Nephron (organoid): Measurements from ENCODE around the gene CMTM8.
"Not testable (repeated sequence)": the region's sequence is repeated elsewhere in the genome, so short reads cannot be mapped to it uniquely, and the experiment has no call there.

ENCODE experiments used
- H3K27ac Mint-ChIP-seq, 3 experiments: 2 replicates each; pipeline ENCODE4 v1.8.0; 2020; ENCODE audit warnings: mixed read lengths in 3 of 3, mild to moderate bottlenecking in 2 of 3, moderate library complexity in 1 of 3
- H3K27me3 Mint-ChIP-seq: 2 replicates; pipeline ENCODE4 v1.8.0; 2021; ENCODE audit warnings: low read depth, mild to moderate bottlenecking, moderate library complexity, mixed read lengths
- H3K36me3 Mint-ChIP-seq: 2 replicates; pipeline ENCODE4 v1.8.0; 2020; ENCODE audit warnings: low read depth, mixed read lengths
- H3K4me1 Mint-ChIP-seq: 2 replicates; pipeline ENCODE4 v1.8.0; 2020; ENCODE audit warnings: mixed read lengths
- H3K4me3 Mint-ChIP-seq, 3 experiments: 2 replicates each; pipeline ENCODE4 v1.8.0; 2020; ENCODE audit warnings: mild to moderate bottlenecking in 3 of 3, mixed read lengths in 3 of 3, moderate library complexity in 2 of 3
- H3K9me3 Mint-ChIP-seq: 2 replicates; pipeline ENCODE4 v1.8.0; 2020; ENCODE audit warnings: mixed read lengths
- TF ChIP-seq, protein P1 (sequence below), 3 experiments: fragments of 200-600 bp; sonication (generic); IDR thresholded peaks; one replicate each; pipeline ENCODE4 v1.5.0; 2021; ENCODE audit warnings: antibody characterized with exemption in 3 of 3; ENCODE audit not compliant: unreplicated experiment in 3 of 3

CMTM8 gene

DNA sequence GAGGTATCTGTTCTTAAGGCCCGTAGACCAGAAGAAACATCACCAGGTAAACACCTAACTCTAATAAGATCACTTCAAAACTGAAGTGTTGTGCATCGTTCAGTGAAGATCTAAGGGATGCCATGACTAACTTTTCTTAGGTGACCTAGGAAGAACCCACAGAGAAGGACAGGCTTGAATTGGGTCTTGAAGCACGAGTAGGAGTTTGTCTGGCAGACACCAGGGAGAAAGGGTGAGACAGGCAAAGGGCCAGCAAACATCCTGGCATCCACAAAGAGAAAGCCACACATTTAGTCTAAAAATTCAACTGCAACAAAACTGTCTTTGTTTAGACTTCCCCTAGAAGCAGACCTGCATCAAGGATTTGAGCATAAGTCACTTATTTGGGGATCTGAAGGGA lies 15.5 kb upstream of the CMTM8 start:
- no peaks in the 10 kb centered on the region for H3K36me3 Mint-ChIP-seq
- no peaks in the 10 kb centered on the region for H3K4me1 Mint-ChIP-seq
- H3K27me3 Mint-ChIP-seq: peaks cover 14% of the 10 kb centered on the region
- no peak overlapping the region for H3K27ac Mint-ChIP-seq
- H3K4me3 Mint-ChIP-seq: no peak overlapping the region
- H3K9me3 Mint-ChIP-seq: peaks cover 11% of the 10 kb centered on the region
- TF ChIP-seq, protein P1, sequence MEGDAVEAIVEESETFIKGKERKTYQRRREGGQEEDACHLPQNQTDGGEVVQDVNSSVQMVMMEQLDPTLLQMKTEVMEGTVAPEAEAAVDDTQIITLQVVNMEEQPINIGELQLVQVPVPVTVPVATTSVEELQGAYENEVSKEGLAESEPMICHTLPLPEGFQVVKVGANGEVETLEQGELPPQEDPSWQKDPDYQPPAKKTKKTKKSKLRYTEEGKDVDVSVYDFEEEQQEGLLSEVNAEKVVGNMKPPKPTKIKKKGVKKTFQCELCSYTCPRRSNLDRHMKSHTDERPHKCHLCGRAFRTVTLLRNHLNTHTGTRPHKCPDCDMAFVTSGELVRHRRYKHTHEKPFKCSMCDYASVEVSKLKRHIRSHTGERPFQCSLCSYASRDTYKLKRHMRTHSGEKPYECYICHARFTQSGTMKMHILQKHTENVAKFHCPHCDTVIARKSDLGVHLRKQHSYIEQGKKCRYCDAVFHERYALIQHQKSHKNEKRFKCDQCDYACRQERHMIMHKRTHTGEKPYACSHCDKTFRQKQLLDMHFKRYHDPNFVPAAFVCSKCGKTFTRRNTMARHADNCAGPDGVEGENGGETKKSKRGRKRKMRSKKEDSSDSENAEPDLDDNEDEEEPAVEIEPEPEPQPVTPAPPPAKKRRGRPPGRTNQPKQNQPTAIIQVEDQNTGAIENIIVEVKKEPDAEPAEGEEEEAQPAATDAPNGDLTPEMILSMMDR (IDR thresholded peaks at IDR 0.05; ENCODE audit: unreplicated experiment in 3 of 3): no peak

DNA sequence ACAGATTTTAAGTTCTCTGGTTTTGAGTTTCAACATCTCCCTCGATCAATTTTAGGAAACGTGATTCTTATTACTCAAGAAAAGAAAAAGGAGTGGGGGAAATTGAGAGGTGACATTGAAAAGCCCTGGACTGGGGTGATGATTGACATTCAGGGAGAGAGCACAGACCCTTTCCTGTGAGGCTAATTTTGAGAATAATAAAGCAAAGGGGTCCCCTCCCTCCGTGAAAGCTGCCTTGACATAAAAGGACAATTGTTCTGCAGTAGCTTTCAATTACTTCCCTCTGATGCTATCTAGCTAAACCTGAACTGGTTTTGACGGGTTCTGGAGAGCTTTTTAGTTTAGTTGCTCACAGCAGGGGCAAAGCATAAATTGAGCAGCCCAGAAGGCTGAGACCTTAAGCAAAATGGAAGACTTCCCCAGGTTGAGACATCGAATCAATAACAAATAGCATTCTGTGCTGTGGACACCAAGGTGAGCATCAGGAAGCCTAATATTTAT lies 14.4 kb upstream of the CMTM8 start:
- Mint-ChIP-seq H3K4me3 (no peak overlapping the region), H3K27me3 (peaks cover 11% of the 10 kb centered on the region), H3K36me3 (no peaks in the 10 kb centered on the region), H3K4me1 (no peaks in the 10 kb centered on the region), H3K9me3 (peaks cover 11% of the 10 kb centered on the region), H3K27ac (peak overlapping the region in 1 of 3 experiments; percentile 30)
- TF ChIP-seq, protein P1 (IDR thresholded peaks at IDR 0.05; ENCODE audit: unreplicated experiment in 3 of 3): no peak

DNA sequence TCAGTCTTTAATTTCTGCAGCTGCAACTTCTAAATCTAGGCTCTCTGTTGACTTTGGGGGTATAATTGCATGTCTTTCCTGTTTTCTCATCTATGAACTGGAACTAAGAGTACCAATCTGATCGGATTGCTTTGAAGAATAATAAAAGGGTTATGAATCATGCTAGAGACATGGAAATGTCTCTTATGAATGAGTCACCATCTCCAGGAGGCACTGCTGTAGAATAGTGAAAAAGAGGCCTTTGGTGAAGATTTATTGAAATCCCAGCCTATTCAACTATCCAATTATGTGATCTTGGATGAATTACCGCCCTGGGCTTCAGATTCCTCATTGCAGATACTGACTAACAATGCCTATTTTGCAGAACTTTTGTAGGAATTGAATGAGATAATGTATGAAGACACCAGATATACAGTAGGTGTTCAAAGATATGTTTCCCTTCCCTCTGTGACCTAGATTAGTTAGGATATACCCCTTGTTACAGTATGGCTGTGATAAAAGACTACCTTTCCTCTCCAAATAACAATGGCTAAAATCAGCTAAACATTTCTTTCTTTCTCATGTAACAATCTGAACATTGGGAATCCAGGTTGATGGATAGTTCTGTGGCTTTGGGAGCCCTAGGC lies 11.5 kb upstream of the CMTM8 start:
- Mint-ChIP-seq H3K27ac (no peak overlapping the region), H3K36me3 (no peaks in the 10 kb centered on the region), H3K27me3 (peaks cover 11% of the 10 kb centered on the region), H3K9me3 (peaks cover 5% of the 10 kb centered on the region), H3K4me1 (no peaks in the 10 kb centered on the region), H3K4me3 (no peak overlapping the region)
- TF ChIP-seq, protein P1 (IDR thresholded peaks at IDR 0.05; ENCODE audit: unreplicated experiment in 3 of 3): no peak

DNA sequence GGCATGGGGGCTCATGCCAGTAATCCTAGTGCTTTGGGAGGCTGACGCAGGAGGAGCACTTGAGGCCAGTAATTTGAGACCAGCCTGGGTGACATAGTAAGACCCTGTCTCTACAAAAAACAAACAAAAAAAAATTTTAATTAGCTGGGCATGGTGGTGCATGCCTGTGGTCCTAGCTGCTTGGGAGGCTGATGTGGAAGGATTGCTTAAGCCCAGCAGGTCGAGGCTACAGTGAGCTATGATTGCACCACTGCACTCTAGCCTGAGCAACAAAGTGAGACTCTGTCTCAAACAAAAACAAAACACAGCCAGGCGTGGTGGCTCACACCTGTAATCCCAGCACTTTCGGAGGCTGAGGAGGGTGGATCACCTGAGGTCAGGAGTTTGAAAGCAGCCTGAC lies 9.7 kb upstream of the CMTM8 start:
- H3K36me3 Mint-ChIP-seq, H3K9me3 Mint-ChIP-seq, H3K27ac Mint-ChIP-seq, H3K4me1 Mint-ChIP-seq, H3K4me3 Mint-ChIP-seq, H3K27me3 Mint-ChIP-seq: not testable (repeated sequence)

DNA sequence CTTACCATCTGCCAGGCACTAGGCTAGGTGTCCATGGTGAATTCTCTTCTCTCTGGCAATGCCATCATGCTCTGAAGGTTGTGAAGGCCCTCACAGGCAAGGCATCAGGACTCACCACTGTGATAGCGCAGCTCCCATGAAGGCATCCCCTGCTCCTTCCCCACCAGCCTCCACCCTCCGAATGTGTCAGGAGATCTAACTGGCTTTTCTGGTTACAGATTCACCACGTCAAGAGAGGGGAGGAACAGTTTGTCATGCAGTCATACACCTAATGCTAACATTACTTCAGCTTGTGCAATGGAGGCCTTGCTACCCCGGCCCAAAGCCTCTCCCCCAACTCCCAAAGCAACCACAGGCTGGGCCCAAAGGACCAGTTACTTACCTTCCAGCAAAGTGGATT lies 8.9 kb upstream of the CMTM8 start:
- Mint-ChIP-seq H3K4me1 (no peaks in the 10 kb centered on the region), H3K27ac (no peak overlapping the region)
- TF ChIP-seq, protein P1 (IDR thresholded peaks at IDR 0.05; ENCODE audit: unreplicated experiment in 3 of 3): no peak

DNA sequence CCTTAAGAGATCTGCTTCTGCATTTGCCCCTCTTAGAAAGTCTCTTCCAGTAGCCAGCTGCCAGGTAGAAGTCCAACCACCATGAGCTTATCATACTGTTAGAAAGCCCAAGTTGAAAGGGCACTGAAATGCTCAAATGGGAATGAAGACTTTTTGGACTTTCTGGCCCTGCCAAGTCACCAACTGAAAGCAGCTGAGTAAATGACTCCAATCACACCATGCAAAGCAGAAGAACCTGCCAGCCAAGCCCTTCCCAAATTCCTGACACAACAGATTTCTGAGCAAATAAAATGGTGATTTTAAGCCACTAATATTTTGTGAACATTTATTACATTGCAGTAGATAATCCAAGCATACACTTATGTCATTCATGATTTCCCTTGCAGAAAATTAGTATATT lies 2.1 kb upstream of the CMTM8 start:
- peaks cover 13% of the 10 kb centered on the region for H3K9me3 Mint-ChIP-seq
- TF ChIP-seq, protein P1 (IDR thresholded peaks at IDR 0.05; ENCODE audit: unreplicated experiment in 3 of 3): no peak
- H3K4me3 Mint-ChIP-seq: peak overlapping the region; percentile 44 to 54 (median 48)
- no peak overlapping the region for H3K27ac Mint-ChIP-seq
- peaks cover 8% of the 10 kb centered on the region for H3K4me1 Mint-ChIP-seq
- no peaks in the 10 kb centered on the region for H3K36me3 Mint-ChIP-seq
- H3K27me3 Mint-ChIP-seq: peaks cover 51% of the 10 kb centered on the region

More for the DNA sequence above, 8.9 kb upstream of the CMTM8 start:
- Mint-ChIP-seq H3K9me3 (peaks cover 2% of the 10 kb centered on the region), H3K36me3 (no peaks in the 10 kb centered on the region), H3K4me3 (no peak overlapping the region), H3K27me3 (peaks cover 7% of the 10 kb centered on the region)
